ENCODE data around the gene LYVE1.

Gene LYVE1

GRCh38 chr11:10592331-10592730 is 23.9 kb upstream of the LYVE1 start:
- DNase-seq: no peak

DNA sequence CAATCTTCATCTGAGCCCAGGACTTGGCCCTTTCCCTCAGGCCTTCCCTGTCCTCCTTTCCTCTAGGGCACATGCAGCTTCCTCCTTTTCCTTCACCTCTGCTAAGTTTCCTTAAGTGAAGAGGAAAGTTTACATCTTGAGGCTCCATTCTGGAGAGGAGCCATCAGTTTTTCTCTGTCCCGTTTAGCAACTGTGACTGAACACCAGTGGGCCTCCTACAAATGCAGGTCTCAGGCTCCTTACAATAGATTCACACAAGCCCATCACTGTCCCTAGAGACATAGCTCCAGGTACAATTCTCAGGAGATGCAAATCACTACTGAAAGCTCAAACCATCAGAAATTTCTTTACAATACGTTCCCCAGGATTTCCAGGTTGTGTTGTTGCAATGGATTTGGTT is 23.3 kb upstream of the LYVE1 start:
- no peak for DNase-seq

DNA sequence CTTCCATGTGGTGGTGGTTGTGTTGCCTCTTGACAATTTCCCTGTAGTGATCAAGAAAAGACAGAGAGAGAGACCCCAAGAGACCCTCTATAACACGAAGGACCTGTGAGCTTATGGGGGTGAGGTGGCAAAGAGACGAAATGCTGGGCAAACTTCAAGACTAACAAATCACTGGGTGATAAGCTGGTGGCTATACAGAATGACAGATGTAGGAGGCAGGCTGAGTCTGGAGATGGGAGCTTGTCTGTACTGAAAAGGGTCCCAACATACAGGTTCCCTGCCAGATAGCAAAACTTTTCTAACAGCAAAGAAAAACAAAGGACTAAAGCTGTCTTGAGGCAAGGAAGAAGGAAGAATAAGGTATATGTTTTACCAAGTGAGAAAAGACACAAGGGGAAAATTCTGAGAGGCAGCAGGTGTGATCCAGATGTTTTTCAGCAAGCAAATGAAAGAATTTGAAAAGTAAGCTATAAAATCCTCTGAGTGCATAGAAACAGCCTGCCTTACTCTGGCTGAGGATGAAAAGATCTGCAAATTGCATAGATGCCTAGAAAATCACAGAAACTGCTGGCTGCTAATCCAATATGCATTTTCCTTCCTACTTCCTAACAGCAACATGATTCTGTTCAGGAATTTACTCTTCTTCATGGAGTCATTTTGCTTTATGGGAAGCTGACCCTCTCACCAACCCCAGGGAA is 21.9 kb upstream of the LYVE1 start:
- no peak for DNase-seq

DNA sequence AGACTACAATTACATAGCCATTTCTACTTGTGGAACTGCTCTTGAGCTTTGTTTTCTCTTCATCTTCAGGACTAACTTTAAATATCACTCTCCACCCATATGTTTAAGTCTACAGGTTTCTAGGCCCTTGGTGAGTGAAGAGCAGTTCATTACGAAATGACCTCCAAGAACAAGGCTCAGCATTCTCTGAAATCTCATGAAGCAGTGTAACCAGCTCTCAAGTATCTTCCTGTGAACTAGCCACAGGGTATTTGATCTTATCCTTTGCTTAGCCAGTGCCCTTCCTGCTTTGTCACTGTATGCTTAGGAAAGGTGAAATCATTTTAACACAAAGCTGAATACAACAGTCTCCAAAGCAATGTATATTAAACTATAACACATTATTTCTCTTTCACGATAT is 20.4 kb upstream of the LYVE1 start:
- no peak for DNase-seq

- DNase-seq: no peak
Measured at GRCh38 chr11:10587995-10588394, 19.5 kb upstream of the LYVE1 start.

DNA sequence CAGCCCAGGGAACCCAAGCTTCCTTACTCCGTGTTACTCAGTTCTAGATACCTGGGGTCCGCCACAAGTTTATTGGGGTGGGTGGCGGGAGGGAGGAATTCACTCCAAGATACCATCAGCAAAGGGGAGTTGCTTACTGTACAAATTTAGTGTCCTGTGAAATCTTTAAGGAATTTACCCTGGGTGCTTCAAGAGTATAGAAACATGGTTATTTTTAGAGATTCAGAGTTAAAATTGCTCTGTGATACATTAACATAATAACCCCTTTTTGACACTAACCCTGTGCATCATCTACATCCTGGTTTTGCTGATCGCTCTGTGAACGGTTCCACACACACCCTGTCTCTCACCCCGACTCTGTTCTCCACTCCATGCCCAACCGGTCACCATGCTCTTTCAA is 18.9 kb upstream of the LYVE1 start:
- no peak for DNase-seq

- DNase-seq: no peak
Measured at GRCh38 chr11:10584071-10584501, 15.6 kb upstream of the LYVE1 start.

GRCh38 chr11:10581481-10582019 is 13.1 kb upstream of the LYVE1 start:
- DNase-seq: peak in 5 of 51 donors; percentile 10 to 45 (median 19)

- DNase-seq: no peak
Measured at GRCh38 chr11:10580623-10581022, 12.2 kb upstream of the LYVE1 start.

- no peak for DNase-seq
Measured at GRCh38 chr11:10579700-10580099, 11.2 kb upstream of the LYVE1 start.

DNA sequence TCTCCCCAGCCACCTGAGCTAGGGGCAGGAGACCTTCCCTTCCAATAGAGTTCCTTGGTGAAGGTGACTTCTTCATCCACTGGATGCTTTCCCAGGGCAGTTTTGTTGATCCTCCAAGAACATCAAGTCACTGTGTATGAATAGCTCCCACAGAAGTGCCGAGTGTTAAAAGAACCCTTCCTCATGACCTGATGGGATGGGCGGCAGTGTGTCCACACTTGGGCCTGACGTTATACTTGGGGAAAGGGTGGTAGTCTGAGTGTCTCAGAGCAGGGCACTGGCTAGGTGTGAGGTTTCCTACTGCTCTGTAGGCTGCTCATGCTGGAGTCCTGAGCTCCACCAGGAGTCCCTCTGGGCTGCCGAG is 7.6 kb upstream of the LYVE1 start:
- no peak for DNase-seq

DNA sequence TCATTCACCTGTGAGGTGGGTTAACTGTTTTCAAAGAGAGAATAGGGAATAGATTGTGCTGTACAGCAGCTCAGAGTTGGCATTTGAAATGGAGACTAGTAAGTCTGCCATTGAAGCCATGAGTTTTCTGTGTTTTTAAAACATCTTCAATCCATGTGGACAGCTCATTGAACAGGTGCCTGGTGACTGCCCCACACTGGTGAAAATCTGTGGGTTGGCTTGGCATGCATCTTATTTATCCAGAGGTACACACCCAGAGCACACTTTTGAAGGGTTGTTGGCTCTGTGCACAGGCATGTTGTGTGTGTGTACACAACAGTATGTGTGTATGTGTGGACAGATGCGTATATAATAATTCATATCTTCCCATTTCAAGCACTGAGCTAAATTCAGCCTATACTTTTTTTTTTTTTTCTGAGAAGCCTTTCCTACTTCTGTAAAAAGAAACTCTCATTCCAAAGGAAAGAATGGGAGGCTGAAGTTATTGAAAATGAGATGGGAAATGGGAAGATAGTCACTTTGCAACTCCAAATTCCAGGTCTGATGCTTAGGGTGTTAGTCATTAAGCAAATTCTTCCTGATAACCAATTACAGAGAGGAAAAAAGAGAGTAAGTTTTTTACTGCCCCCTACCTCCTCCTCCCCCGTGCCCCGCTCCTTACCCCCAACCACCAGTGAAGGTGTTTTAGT is 7.0 kb upstream of the LYVE1 start:
- DNase-seq: no peak

DNA sequence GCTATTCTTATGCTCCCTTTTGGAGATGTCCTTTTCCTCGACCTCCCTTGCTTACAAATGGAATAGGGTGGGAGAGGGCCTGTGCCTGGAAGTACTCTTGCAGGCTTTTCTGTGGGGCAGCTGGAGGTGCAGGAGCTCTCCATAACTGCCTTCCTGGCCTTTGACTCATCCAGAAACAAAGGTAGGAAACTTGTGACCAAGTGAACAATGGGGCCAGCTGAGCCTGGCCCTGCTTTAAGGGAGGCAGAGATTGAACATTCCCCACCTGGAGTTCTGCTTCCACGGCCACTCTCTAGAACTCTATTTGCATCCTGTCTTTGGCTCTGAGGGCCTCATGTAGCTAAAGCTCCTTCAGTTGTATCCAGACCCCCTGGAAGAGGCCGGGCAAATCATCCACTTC is 5.1 kb upstream of the LYVE1 start:
- no peak for DNase-seq

DNA sequence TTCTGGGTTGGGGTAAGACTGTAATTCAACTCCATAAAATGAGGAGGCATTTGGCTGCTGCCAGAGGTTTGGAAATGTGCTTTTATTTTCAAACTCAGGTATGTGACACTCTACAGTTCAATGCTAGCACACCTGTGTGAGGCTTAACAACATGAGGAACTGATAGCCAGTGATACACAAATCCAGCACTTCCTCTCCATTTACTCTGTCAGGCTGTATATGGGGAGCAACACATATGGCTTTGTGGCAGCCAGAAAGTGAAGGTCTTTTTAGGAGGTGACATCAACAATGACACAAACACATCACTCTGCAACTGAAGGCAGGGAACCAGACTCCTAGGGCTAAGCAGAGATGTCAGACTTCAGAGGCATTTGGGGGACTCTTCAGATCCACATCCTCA is 4.6 kb upstream of the LYVE1 start:
- no peak for DNase-seq

- DNase-seq: no peak
Measured at GRCh38 chr11:10572533-10572932, 4.1 kb upstream of the LYVE1 start.

DNA sequence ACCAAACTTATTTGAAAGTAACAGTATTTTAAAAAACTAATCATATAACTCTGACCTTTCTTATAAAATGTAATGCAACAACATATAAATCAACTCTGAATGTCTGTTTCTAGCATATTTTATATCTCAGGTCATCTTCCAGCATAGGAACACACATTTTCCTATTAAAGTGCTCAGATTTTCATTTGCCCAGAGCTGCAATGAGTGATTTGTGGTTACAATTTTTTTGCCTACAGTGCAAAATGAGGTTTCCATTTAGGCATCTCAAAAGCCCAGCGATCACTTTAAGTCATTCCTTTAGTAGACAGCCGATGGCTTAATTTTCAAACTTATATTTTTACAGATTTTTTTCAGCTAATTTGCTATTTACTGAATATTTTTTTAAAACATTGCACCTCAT is 1.0 kb downstream of the LYVE1 start:
- no peak for DNase-seq

DNA sequence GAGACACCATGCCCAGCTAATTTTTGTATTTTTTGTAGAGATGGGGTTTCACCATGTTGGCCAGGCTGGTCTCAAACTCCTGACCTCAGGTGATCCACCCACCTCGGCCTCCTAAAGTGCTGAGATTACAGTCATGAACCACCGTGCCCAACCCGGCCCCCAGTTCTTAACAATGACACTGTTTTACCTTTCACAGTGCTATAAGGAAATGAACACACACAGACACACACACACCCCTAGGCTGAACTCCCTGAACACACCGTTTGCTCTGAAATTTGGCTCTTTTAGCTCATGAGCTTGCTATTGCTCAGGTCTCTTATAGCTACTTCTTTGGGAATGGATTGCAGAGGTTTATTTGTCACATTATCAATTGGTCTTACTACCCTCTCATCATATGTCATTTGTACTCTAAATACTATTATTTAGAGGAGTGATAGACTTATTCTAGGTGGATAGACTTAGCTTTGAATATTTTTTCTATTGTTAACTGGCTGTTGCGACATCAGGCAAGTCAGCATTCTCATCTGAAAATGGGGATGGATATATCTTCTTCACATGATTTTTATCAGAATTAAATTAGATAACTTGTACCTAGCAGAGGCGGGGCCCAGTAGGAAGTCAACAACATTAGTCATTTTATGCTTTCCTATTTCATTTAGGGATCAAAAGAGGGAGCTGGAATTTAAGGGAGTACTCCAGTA is 2.1 kb downstream of the LYVE1 start:
- DNase-seq: no peak

GRCh38 chr11:10565493-10565892 is 3.0 kb downstream of the LYVE1 start:
- DNase-seq: no peak

DNA sequence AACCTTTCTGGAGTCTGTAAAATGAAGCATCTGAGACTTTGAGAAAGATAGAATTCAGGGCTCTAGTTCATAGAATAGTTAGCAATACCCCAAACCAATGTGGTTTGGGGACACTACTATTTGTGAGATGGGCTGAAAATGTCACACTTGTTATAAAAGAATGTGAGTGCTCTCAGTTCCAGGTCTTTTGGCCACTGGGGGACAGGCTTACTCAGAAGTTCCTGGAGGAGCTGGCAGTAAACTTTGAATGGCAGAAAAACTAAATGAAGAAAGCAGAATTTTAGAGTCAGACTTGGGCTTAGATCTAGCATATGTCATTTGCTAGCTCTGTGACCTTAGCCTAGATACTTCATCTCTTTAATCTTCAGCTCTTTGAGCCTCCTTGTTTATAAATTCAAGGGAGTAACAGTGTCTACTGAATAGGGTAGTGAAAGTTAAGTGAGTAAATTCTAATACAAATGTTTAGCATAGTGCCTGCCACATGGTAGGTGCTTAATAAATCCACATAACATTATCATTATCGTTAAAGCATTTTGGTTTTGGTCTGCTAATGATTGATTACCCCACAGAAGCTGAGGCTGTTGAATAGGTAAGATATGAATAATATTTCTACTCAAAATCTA is 3.7 kb downstream of the LYVE1 start:
- no peak for DNase-seq

- no peak for DNase-seq
Measured at GRCh38 chr11:10564030-10564429, 4.4 kb downstream of the LYVE1 start.

GRCh38 chr11:10561947-10562346 is 6.5 kb downstream of the LYVE1 start:
- no peak for DNase-seq
